ENCODE results near the gene ATP6V1G3. TPM values are rescaled to one million over a fixed set of nuclear protein-coding genes. Genes with fewer than 3 reads are reported as not detected.
"Not testable (repeated sequence)": the region's sequence is repeated elsewhere in the genome, so short reads cannot be mapped to it uniquely, and the experiment has no call there.

ATP6V1G3 gene
- total RNA-seq, 2 experiments from 2014 or later = 0.66 TPM; not detected in 1

- peaks cover 6% of the 10 kb centered on the region; the same call in 1 of the 2 replicates for H3K9me3 ChIP-seq (ENCODE audit: low read length)
- ChIA-PET POLR2A (no interaction called here), CTCF (ENCODE audit: unreplicated experiment) (interaction anchor here (0.6 kb wide), 1 partner anchor 16 kb away, joined by 3 read pairs; no protein-coding TSS in a partner anchor)
- no peaks in the 10 kb centered on the region for H3K4me1 ChIP-seq (ENCODE audit: insufficient read depth, low read length, poor library complexity, severe bottlenecking)
- H3K4me3 ChIP-seq (ENCODE audit: low read depth, low read length, poor library complexity, severe bottlenecking) = no peak overlapping the region
- intact Hi-C loops (cut with micrococcal nuclease; ENCODE audit: unreplicated experiment) = no loop called here
- no peak overlapping the region for H3K27ac ChIP-seq (ENCODE audit: low read depth, low read length, poor library complexity, severe bottlenecking)
- BruUV-seq (replicated peaks) = no TSS peak
- H3K79me2 ChIP-seq (ENCODE audit: insufficient read depth, low read depth, low read length) = no peaks in the 10 kb centered on the region
- no peak for DNase-seq (ENCODE audit: low spot score)
- no peaks in the 10 kb centered on the region for H3K9me2 ChIP-seq (ENCODE audit: insufficient read depth, low read length)
- no peak for TF ChIP-seq EZH2phosphoT487 (IDR thresholded peaks at IDR 0.05; ENCODE audit: borderline replicate concordance, low read depth, low read length)
- TF ChIP-seq, protein P1, sequence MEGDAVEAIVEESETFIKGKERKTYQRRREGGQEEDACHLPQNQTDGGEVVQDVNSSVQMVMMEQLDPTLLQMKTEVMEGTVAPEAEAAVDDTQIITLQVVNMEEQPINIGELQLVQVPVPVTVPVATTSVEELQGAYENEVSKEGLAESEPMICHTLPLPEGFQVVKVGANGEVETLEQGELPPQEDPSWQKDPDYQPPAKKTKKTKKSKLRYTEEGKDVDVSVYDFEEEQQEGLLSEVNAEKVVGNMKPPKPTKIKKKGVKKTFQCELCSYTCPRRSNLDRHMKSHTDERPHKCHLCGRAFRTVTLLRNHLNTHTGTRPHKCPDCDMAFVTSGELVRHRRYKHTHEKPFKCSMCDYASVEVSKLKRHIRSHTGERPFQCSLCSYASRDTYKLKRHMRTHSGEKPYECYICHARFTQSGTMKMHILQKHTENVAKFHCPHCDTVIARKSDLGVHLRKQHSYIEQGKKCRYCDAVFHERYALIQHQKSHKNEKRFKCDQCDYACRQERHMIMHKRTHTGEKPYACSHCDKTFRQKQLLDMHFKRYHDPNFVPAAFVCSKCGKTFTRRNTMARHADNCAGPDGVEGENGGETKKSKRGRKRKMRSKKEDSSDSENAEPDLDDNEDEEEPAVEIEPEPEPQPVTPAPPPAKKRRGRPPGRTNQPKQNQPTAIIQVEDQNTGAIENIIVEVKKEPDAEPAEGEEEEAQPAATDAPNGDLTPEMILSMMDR (conservative IDR thresholded peaks at IDR 0.05; ENCODE audit: low read length) = no peak
- no peaks in the 10 kb centered on the region for H4K20me1 ChIP-seq (ENCODE audit: insufficient read depth, low read length)
- H3K36me3 ChIP-seq (ENCODE audit: insufficient read depth, low read length) = no peaks in the 10 kb centered on the region
- no peak overlapping the region for H3K4me2 ChIP-seq (ENCODE audit: low read length)
- no peak overlapping the region for H2AFZ ChIP-seq (ENCODE audit: low read length)
These were observed 57.5 kb downstream of the ATP6V1G3 start for GRCh38 chr1:198483006-198483405.

- TF ChIP-seq, protein P1 (conservative IDR thresholded peaks at IDR 0.05; ENCODE audit: low read length) = no peak
- TF ChIP-seq EZH2phosphoT487 (IDR thresholded peaks at IDR 0.05; ENCODE audit: borderline replicate concordance, low read depth, low read length) = no peak
- ChIA-PET POLR2A (interaction anchor here (0.5 to 1.9 kb wide), 9 partner anchors 9 to 953 kb away, joined by 3 to 12 read pairs (median 4); no protein-coding TSS in a partner anchor), CTCF (ENCODE audit: unreplicated experiment) (interaction anchor here (0.5 to 1.3 kb wide), 2 partner anchors 9 to 310 kb away, joined by 4 to 5 read pairs; no protein-coding TSS in a partner anchor)
- no peaks in the 10 kb centered on the region for H3K79me2 ChIP-seq (ENCODE audit: insufficient read depth, low read depth, low read length)
- H3K4me3 ChIP-seq (ENCODE audit: low read depth, low read length, poor library complexity, severe bottlenecking) = no peak overlapping the region
- H3K36me3 ChIP-seq (ENCODE audit: insufficient read depth, low read length) = no peaks in the 10 kb centered on the region
- no peaks in the 10 kb centered on the region for H3K9me2 ChIP-seq (ENCODE audit: insufficient read depth, low read length)
- no TSS peak for BruUV-seq (replicated peaks)
- no peak overlapping the region for H3K4me2 ChIP-seq (ENCODE audit: low read length)
- H3K27ac ChIP-seq (ENCODE audit: low read depth, low read length, poor library complexity, severe bottlenecking) = no peak overlapping the region
- peaks cover 6% of the 10 kb centered on the region; the same call in 1 of the 2 replicates for H3K9me3 ChIP-seq (ENCODE audit: low read length)
- intact Hi-C loops (cut with micrococcal nuclease; ENCODE audit: unreplicated experiment) = no loop called here
- DNase-seq (ENCODE audit: low spot score) = no peak
- H4K20me1 ChIP-seq (ENCODE audit: insufficient read depth, low read length) = no peaks in the 10 kb centered on the region
- no peak overlapping the region for H2AFZ ChIP-seq (ENCODE audit: low read length)
- no peaks in the 10 kb centered on the region for H3K4me1 ChIP-seq (ENCODE audit: insufficient read depth, low read length, poor library complexity, severe bottlenecking)
These were observed 58.8 kb downstream of the ATP6V1G3 start for GRCh38 chr1:198481661-198482060.

DNA sequence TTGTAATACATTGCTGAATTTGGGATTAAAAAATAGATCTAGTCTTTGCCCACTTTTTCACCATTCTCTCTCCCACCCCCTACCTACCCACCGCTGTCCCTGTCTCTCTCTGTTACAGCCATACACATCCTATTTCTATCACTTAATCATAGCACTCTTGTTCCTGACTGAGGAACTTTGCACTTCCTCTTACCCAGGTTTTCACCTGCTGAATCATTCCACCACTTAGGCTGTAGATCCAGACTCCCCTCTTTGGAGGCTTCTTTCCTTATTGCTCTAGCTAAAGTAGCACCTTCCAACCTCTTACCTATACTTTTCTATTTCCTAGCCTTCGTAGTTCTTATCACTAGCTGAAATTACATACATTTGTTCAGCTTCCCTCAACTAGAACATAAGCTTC, 59.6 kb downstream of the ATP6V1G3 start:
- POLR2A ChIA-PET = interaction anchor here (0.7 to 1.9 kb wide), 7 partner anchors 9 to 141 kb away, joined by 3 to 12 read pairs (median 4); no protein-coding TSS in a partner anchor
- Histone ChIP-seq H3K4me1 (ENCODE audit: insufficient read depth, low read length, poor library complexity, severe bottlenecking) (no peaks in the 10 kb centered on the region), H3K36me3 (ENCODE audit: insufficient read depth, low read length) (no peaks in the 10 kb centered on the region), H3K4me2 (ENCODE audit: low read length) (no peak overlapping the region), H4K20me1 (ENCODE audit: insufficient read depth, low read length) (no peaks in the 10 kb centered on the region), H2AFZ (ENCODE audit: low read length) (no peak overlapping the region; the same call in 1 of the 2 replicates), H3K9me3 (ENCODE audit: low read length) (peaks cover 6% of the 10 kb centered on the region; the same call in 1 of the 2 replicates), H3K79me2 (ENCODE audit: insufficient read depth, low read depth, low read length) (no peaks in the 10 kb centered on the region), H3K9me2 (ENCODE audit: insufficient read depth, low read length) (no peaks in the 10 kb centered on the region), H3K27ac (ENCODE audit: low read depth, low read length, poor library complexity, severe bottlenecking) (no peak overlapping the region), H3K4me3 (ENCODE audit: low read depth, low read length, poor library complexity, severe bottlenecking) (no peak overlapping the region)
- intact Hi-C loops (cut with micrococcal nuclease; ENCODE audit: unreplicated experiment) = no loop called here
- no peak for DNase-seq (ENCODE audit: low spot score)
- CTCF ChIA-PET (ENCODE audit: unreplicated experiment) = interaction anchor here (0.5 to 1.3 kb wide), 2 partner anchors 10 to 311 kb away, joined by 4 to 5 read pairs; no protein-coding TSS in a partner anchor
- no peak for TF ChIP-seq EZH2phosphoT487 (IDR thresholded peaks at IDR 0.05; ENCODE audit: borderline replicate concordance, low read depth, low read length)
- TF ChIP-seq, protein P1 (conservative IDR thresholded peaks at IDR 0.05; ENCODE audit: low read length) = no peak
- no TSS peak for BruUV-seq (replicated peaks)

- ChIA-PET POLR2A (interaction anchor here (0.8 to 1.3 kb wide), 2 partner anchors 8 to 16 kb away, joined by 3 read pairs; no protein-coding TSS in a partner anchor), CTCF (ENCODE audit: unreplicated experiment) (interaction anchor here (1.2 kb wide), 1 partner anchor 10 kb away, joined by 3 read pairs; no protein-coding TSS in a partner anchor)
- H3K79me2 ChIP-seq (ENCODE audit: insufficient read depth, low read depth, low read length); intact Hi-C loops (cut with micrococcal nuclease; ENCODE audit: unreplicated experiment); DNase-seq (ENCODE audit: low spot score); H3K36me3 ChIP-seq (ENCODE audit: insufficient read depth, low read length); H3K4me1 ChIP-seq (ENCODE audit: insufficient read depth, low read length, poor library complexity, severe bottlenecking); H3K4me2 ChIP-seq (ENCODE audit: low read length); H3K9me3 ChIP-seq (ENCODE audit: low read length); H2AFZ ChIP-seq (ENCODE audit: low read length); H3K9me2 ChIP-seq (ENCODE audit: insufficient read depth, low read length); H3K4me3 ChIP-seq (ENCODE audit: low read depth, low read length, poor library complexity, severe bottlenecking); BruUV-seq (replicated peaks); H4K20me1 ChIP-seq (ENCODE audit: insufficient read depth, low read length); H3K27ac ChIP-seq (ENCODE audit: low read depth, low read length, poor library complexity, severe bottlenecking): not testable (repeated sequence)
These were observed 63.1 kb downstream of the ATP6V1G3 start for GRCh38 chr1:198477354-198477753.
